ENCODE measurements around the gene CASKIN2. TPM values are rescaled to one million over a fixed set of nuclear protein-coding genes. Genes with fewer than 3 reads are reported as not detected.

CASKIN2 gene
- total RNA-seq, 1 donor from 2014 or later = 112 TPM

DNA sequence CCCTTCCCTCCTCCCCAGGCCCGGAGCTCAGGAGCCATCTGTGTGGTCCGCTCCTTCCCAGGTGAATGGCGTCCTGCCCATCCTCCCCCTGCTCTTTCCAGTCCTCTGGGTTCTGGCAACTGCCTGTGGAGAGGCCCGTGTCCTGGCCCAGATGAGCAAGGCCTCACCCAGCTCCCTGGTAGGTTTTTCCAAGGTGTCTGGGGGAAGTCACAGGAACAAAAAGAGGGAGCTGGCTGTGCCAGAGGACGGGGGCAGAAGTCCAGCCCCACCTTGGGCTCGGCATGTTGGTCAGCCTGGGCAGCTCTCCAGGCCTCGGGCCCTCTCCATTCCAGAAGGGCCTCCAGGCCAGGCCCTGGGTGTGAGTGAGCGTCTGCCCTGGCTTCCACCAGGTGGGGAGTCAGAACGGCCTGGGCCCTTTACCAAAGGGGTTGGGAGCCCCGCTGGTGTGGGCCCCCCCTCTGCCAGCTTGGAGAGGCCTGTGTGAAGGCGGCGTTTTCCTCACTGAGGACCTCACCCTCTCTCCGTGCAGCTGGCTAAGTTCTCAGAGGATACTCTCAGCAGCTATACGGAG lies 25.1 kb downstream of the CASKIN2 start:
- intact Hi-C loops (cut with DNase I) = no loop called here
- Histone ChIP-seq H3K4me1 (peaks cover 0 to 7% of the 10 kb centered on the region in 2 donors), H3K4me3 (no peak overlapping the region), H3K27me3 (no peaks in the 10 kb centered on the region), H3K27ac (peak overlapping the region; percentile 44 to 69), H3K9me3 (no peaks in the 10 kb centered on the region), H3K36me3 (peaks cover 43 to 46% of the 10 kb centered on the region in 2 donors)
- DNase-seq (ENCODE audit: low spot score in 2 of 2) = no peak
- TF ChIP-seq CTCF (IDR thresholded peaks at IDR 0.05) = no peak

GRCh38 chr17:75489511-75489955 lies 25.8 kb downstream of the CASKIN2 start:
- intact Hi-C loops (cut with DNase I) = no loop called here
- no peak for TF ChIP-seq CTCF (IDR thresholded peaks at IDR 0.05)
- Histone ChIP-seq H3K9me3 (no peaks in the 10 kb centered on the region), H3K36me3 (peaks cover 36 to 39% of the 10 kb centered on the region in 2 donors), H3K4me1 (peaks cover 0 to 7% of the 10 kb centered on the region in 2 donors), H3K27me3 (no peaks in the 10 kb centered on the region), H3K27ac (no peak overlapping the region), H3K4me3 (no peak overlapping the region)
- no peak for DNase-seq (ENCODE audit: low spot score in 2 of 2)

DNA sequence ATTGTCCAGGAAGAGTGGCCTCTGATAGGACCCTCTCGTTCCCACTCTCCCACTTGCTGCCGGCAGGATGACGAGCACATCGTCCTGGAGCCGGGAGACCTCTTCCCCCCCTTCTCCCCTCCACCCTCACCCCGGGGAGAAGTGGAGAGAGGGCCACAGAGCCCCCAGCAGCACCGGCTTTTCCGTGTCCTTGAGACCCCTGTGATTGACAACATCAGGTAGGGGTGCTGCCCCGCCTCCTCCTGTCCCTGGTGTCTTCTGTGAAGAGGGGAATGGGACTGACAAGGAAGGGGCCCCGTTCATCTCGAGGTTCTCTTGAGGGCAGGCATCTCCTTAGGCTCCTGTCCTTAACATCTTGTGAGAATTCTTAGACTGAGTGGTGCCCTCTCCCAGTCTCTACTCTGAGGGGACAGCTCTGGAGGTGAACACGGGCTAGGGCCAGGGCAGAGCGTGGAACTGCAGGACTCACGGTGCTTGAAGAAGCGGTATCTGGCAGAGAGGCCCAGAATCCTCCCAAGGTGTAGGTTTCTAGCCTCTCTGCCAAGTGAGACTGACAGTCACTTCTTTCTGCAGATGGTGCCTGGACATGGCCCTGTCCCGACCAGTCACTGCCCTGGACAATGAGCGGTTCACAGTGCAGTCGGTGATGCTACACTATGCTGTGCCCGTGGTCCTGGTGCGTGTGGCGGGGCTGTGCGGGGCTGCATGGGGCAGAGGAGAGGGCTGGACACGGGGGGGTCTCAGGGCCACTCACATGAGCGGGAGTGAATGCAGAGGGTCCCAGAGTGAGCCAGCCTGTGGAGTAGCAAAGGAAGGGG lies 26.4 kb downstream of the CASKIN2 start:
- H3K27me3 ChIP-seq = no peaks in the 10 kb centered on the region
- no peak for TF ChIP-seq CTCF (IDR thresholded peaks at IDR 0.05)
- H3K4me1 ChIP-seq = peaks cover 0 to 7% of the 10 kb centered on the region in 2 donors

DNA sequence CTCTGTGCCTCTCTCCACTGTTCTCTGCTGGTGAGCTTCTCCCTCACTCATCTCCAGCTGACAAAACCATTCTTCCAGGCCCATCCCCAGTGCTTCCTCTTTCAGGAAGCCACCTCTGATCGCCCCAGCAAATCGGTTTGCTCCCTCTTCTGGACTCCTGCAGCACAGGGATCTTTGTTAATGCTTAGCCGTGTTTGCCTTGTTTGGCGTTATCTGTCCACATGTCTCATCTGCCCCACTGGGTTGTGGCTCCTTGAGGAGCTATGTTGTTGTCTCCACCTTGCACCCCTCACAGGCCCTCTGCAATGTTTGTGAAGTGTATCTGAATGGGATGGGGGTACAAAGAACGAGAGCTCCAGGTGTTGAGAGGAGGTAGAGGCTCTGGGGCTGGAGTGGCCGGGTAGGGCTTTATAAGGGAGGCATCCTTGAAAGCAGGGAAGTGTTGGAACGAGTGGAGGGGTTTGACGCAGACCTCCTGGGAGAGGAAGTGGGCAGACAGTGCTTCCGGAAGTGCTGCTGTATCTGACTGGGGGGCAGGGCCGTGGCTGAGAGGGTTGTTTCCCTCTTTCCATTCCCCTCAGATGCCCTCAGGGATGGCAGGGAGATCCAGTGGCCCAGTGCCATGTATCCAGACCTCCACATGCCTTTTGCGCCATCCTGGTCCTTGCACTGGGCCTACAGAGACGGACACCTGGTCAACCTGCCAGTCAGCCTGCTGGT lies 27.8 kb downstream of the CASKIN2 start:
- no peaks in the 10 kb centered on the region for H3K9me3 ChIP-seq
- H3K4me1 ChIP-seq = peaks cover 0 to 7% of the 10 kb centered on the region in 2 donors
- no peak for DNase-seq (ENCODE audit: low spot score in 2 of 2)
- H3K27me3 ChIP-seq = no peaks in the 10 kb centered on the region
- peaks cover 16 to 19% of the 10 kb centered on the region in 2 donors for H3K36me3 ChIP-seq
- H3K4me3 ChIP-seq = no peak overlapping the region
- peak overlapping the region; percentile 27 to 34 for H3K27ac ChIP-seq
- intact Hi-C loops (cut with DNase I) = no loop called here
- TF ChIP-seq CTCF (IDR thresholded peaks at IDR 0.05) = no peak

More for the DNA sequence above, 26.4 kb downstream of the CASKIN2 start:
- no peak overlapping the region for H3K4me3 ChIP-seq
- intact Hi-C loops (cut with DNase I) = no loop called here
- H3K36me3 ChIP-seq = peaks cover 30 to 33% of the 10 kb centered on the region in 2 donors
- H3K9me3 ChIP-seq = no peaks in the 10 kb centered on the region
- H3K27ac ChIP-seq = no peak overlapping the region
- DNase-seq (ENCODE audit: low spot score in 2 of 2) = no peak

DNA sequence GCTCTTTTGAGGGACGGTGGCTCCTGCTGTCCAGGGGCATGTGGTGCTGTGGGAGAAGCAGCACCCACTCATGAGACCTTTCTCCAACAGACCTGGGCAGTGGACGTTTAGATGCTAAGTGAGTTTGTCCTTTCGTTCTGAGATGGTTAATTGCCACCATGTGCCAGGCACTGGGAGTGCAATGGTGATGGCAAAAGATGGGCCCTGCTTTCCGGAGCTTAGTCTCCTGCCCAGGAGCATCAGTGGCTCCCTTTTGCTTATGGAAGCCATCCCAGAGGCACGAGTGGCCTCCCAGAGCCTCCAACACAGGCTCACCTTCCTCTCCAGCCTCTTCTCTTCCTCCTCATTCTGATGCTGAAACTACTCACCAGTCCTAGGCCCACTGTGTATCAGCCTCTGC lies 28.4 kb downstream of the CASKIN2 start:
- peaks cover 10 to 15% of the 10 kb centered on the region in 2 donors for H3K36me3 ChIP-seq
- no peaks in the 10 kb centered on the region for H3K9me3 ChIP-seq
- no peak for TF ChIP-seq CTCF (IDR thresholded peaks at IDR 0.05)
- peaks cover 0 to 7% of the 10 kb centered on the region in 2 donors for H3K4me1 ChIP-seq
- DNase-seq (ENCODE audit: low spot score in 2 of 2) = no peak
- H3K4me3 ChIP-seq = no peak overlapping the region
- intact Hi-C loops (cut with DNase I) = no loop called here
- no peaks in the 10 kb centered on the region for H3K27me3 ChIP-seq
- H3K27ac ChIP-seq = peak overlapping the region in 1 of 2 donors; percentile 27

All from ascending aorta (tissue), 2 donors.